SU-DHL-6 (cell line): ENCODE data around the gene PIK3CA.
"Not testable (repeated sequence)": the region's sequence is repeated elsewhere in the genome, so short reads cannot be mapped to it uniquely, and the experiment has no call there.

ENCODE experiments used
- H2AFZ ChIP-seq: fragments of 200-600 bp; sonication (generic); 2 replicates; pipeline ENCODE4 v1.6.1; 2014; ENCODE audit warnings: low read depth, mild to moderate bottlenecking, moderate library complexity, mixed read lengths, antibody characterized with exemption, low read length; ENCODE audit not compliant: severe bottlenecking
- H3F3A ChIP-seq: fragments of 200-600 bp; shearing (Covaris generic); 2 replicates; pipeline ENCODE4 v1.6.0; 2016; ENCODE audit warnings: antibody characterized with exemption, mild to moderate bottlenecking; ENCODE audit not compliant: insufficient read depth
- H3K27ac ChIP-seq: fragments of 200-600 bp; sonication (generic); 2 replicates; pipeline ENCODE4 v1.5.1; 2016; ENCODE audit warnings: low read depth, mild to moderate bottlenecking, low read length, moderate library complexity, mixed read lengths
- H3K27me3 ChIP-seq: fragments of 200-600 bp; sonication (generic), shearing (Covaris generic); 2 replicates; pipeline ENCODE4 v1.6.0; 2014; ENCODE audit warnings: mild to moderate bottlenecking, low read length
- H3K36me3 ChIP-seq: fragments of 200-600 bp; sonication (generic); 2 replicates; pipeline ENCODE4 v1.6.1; 2014; ENCODE audit warnings: mild to moderate bottlenecking, low read length, mixed read lengths
- H3K4me2 ChIP-seq: fragments of 300-600, 200-600 bp; shearing (Covaris generic), sonication (generic); 2 replicates; pipeline ENCODE4 v1.6.0; 2014; ENCODE audit warnings: low read length, low read depth, mild to moderate bottlenecking; ENCODE audit not compliant: poor library complexity, severe bottlenecking
- H3K4me3 ChIP-seq: fragments of 200-600 bp; sonication (generic); 2 replicates; pipeline ENCODE4 v1.5.1; 2014; ENCODE audit warnings: antibody characterized with exemption, low read length, mild to moderate bottlenecking, mixed read lengths; ENCODE audit not compliant: insufficient read depth, poor library complexity, severe bottlenecking
- H3K79me2 ChIP-seq: fragments of 200-600 bp; sonication (generic); 2 replicates; pipeline ENCODE4 v1.6.1; 2014; ENCODE audit warnings: mild to moderate bottlenecking, low read length, moderate library complexity; ENCODE audit not compliant: insufficient read depth
- H3K9ac ChIP-seq: fragments of 200-600 bp; sonication (generic); 2 replicates; pipeline ENCODE4 v1.7.0; 2014; ENCODE audit warnings: mild to moderate bottlenecking, low read length
- H3K9me2 ChIP-seq: fragments of 200-600 bp; sonication (generic); replicated peaks from 2 replicates; pipeline ENCODE4 v1.6.1; 2014; ENCODE audit warnings: low read length; ENCODE audit not compliant: insufficient read depth
- H3K9me3 ChIP-seq: fragments of 200-600 bp; sonication (generic); 2 replicates; pipeline ENCODE4 v1.6.1; 2014; ENCODE audit warnings: low read length, mixed read lengths; ENCODE audit not compliant: insufficient read depth
- H4K20me1 ChIP-seq: fragments of 200-600 bp; sonication (generic); 2 replicates; pipeline ENCODE4 v1.6.1; 2014; ENCODE audit warnings: low read depth, mild to moderate bottlenecking, antibody characterized with exemption, low read length, moderate library complexity, mixed read lengths
- CTCF ChIP-seq: fragments of 200-600 bp; sonication (generic); IDR thresholded peaks from one replicate; pipeline ENCODE4 v1.5.1; 2017; ENCODE audit warnings: antibody characterized with exemption, mild to moderate bottlenecking, low read length, moderate library complexity; ENCODE audit not compliant: insufficient read depth, poor library complexity, severe bottlenecking
- EZH2phosphoT487 ChIP-seq: fragments of 200-600 bp; sonication (generic), shearing (Covaris generic); conservative IDR thresholded peaks from 2 replicates; pipeline ENCODE4 v1.6.1; 2018; ENCODE audit warnings: mild to moderate bottlenecking, antibody characterized with exemption, low read length, moderate library complexity, mixed read lengths

The PIK3CA gene

DNA sequence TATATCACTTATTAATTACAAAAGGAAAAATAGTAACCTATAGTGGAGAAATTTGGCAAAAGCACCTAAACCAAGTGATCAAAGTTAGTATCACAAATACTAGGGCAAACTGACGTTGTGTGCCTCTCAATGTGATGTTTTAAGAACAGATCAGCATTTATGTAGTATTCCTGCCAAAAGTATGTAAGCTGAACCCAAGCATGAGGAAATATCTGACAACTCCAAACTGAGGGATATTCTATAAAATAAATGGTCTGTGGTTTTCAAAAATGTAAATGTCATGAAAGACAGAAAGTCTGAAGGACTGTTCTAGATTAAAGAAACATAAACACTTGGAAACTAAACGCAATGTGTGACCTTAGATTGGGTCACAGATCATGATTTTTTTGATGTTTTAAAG is 34.3 kb upstream of the PIK3CA start:
- no peaks in the 10 kb centered on the region for H4K20me1 ChIP-seq
- H3K4me3 ChIP-seq, result no peak overlapping the region
- H3K27ac ChIP-seq, result no peak overlapping the region
- no peak overlapping the region for H3K9ac ChIP-seq
- no peak overlapping the region for H3K4me2 ChIP-seq
- no peaks in the 10 kb centered on the region for H3K79me2 ChIP-seq
- H3K9me2 ChIP-seq, result 0 out of 2 replicates have a peak, but pooled peaks cover 2% of the 10 kb centered on the region
- no peak overlapping the region for H2AFZ ChIP-seq
- H3F3A ChIP-seq, result no peaks in the 10 kb centered on the region
- TF ChIP-seq CTCF (no peak), EZH2phosphoT487 (no peak)
- H3K9me3 ChIP-seq, result 0 out of 2 replicates have a peak, but pooled peaks cover 4% of the 10 kb centered on the region
- H3K36me3 ChIP-seq, result no peaks in the 10 kb centered on the region
- H3K27me3 ChIP-seq, result no peaks in the 10 kb centered on the region

DNA sequence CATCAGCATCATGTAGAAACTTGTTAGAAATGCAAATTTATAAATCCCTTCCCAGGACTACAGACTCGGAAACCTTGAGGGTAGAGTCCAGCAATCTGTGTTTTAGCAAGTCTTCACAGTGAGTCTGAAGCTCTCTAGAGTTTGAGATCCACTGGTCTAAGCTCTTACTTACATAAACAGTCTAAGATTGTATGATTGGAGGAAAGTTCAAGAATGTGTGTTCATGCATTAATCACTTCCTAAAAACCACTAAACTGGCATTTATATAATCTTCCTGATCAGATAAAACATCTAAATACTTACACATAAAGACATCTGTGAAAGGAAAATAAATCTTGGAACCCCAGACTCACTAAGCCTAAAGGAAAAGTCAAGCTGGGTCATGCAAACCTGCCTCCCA is 32.7 kb upstream of the PIK3CA start:
- H3F3A ChIP-seq, H3K79me2 ChIP-seq, H3K4me3 ChIP-seq, H3K9me3 ChIP-seq, H4K20me1 ChIP-seq, H3K27me3 ChIP-seq, H3K9ac ChIP-seq, H2AFZ ChIP-seq, H3K4me2 ChIP-seq, H3K27ac ChIP-seq, H3K9me2 ChIP-seq, H3K36me3 ChIP-seq: not testable (repeated sequence)

DNA sequence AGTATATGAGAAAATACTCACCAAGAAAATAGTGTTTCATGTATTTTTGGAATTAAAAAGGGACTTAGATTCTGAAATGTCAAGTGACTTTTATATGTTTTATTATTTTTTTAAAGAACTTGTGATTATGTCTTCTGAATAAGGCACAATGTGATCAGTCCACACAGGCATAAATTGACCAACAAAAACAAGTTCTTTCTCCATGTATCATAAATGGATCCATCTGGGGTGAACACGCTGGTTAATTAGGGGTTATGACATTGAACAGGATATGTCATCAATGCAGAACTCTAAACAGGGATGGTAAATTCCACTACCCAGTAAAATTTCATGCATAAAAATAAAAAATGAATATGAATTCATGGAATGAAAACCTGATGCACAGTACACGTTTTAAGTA is 31.3 kb upstream of the PIK3CA start:
- H2AFZ ChIP-seq, result no peak overlapping the region
- no peak overlapping the region for H3K27ac ChIP-seq
- H3K36me3 ChIP-seq, result no peaks in the 10 kb centered on the region
- no peak for TF ChIP-seq EZH2phosphoT487
- TF ChIP-seq CTCF, result no peak
- no peaks in the 10 kb centered on the region for H3K27me3 ChIP-seq
- no peaks in the 10 kb centered on the region for H4K20me1 ChIP-seq
- no peak overlapping the region for H3K4me2 ChIP-seq
- H3K79me2 ChIP-seq, result no peaks in the 10 kb centered on the region
- 0 out of 2 replicates have a peak, but pooled peaks cover under 1% of the 10 kb centered on the region for H3K9me2 ChIP-seq
- H3K4me3 ChIP-seq, result no peak overlapping the region
- 0 out of 2 replicates have a peak, but pooled peaks cover 4% of the 10 kb centered on the region for H3K9me3 ChIP-seq
- no peak overlapping the region for H3K9ac ChIP-seq
- H3F3A ChIP-seq, result no peaks in the 10 kb centered on the region

DNA sequence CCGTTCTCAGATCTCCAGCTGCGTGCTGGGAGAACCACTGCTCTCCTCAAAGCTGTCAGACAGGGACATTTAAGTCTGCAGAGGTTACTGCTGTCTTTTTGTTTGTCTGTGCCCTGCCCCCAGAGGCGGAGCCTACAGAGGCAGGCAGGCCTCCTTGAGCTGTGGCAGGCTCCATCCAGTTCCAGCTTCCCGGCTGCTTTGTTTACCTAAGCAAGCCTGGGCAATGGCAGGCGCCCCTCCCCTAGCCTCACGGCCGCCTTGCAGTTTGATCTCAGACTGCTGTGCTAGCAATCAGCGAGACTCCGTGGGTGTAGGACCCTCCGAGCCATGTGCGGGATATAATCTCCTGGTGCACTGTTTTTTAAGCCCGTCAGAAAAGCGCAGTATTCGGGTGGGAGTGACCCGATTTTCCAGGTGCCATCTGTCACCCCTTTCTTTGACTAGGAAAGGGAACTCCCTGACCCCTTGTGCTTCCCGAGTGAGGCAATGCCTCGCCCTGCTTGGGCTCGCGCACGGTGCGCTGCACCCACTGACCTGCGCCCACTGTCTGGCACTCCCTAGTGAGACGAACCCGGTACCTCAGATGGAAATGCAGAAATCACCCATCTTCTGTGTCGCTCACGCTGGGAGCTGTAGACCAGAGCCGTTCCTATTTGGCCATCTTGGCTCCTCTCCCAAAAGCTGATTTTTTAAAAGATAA is 15.8 kb upstream of the PIK3CA start:
- H3K27ac ChIP-seq, H3K9ac ChIP-seq, H3F3A ChIP-seq, H2AFZ ChIP-seq, H3K36me3 ChIP-seq, H3K9me3 ChIP-seq, H3K9me2 ChIP-seq, H3K79me2 ChIP-seq, H3K27me3 ChIP-seq, H3K4me2 ChIP-seq, H3K4me3 ChIP-seq, H4K20me1 ChIP-seq: not testable (repeated sequence)
